Chondrocyte (in vitro differentiated cells): ENCODE data around the gene PXYLP1. TPM values are rescaled to one million over a fixed set of nuclear protein-coding genes. Genes with fewer than 3 reads are reported as not detected.

Experiments used
- DNase-seq: peaks from one replicate; pipeline ENCODE4 v3.0.0; 2021; ENCODE audit warnings: mixed read lengths, low spot score
- H3K27ac Mint-ChIP-seq: one replicate; pipeline ENCODE4 v1.8.0; 2021; ENCODE audit warnings: mild to moderate bottlenecking, moderate library complexity, mixed read lengths; ENCODE audit not compliant: unreplicated experiment
- H3K27me3 Mint-ChIP-seq: 2 replicates; pipeline ENCODE4 v1.8.0; 2021; ENCODE audit warnings: low read depth, mixed read lengths
- H3K36me3 Mint-ChIP-seq: 2 replicates; pipeline ENCODE4 v1.8.0; 2021; ENCODE audit warnings: low read depth, mixed read lengths
- H3K4me1 Mint-ChIP-seq: 2 replicates; pipeline ENCODE4 v1.8.0; 2021; ENCODE audit warnings: low read depth, mild to moderate bottlenecking, mixed read lengths
- H3K4me3 Mint-ChIP-seq: one replicate; pipeline ENCODE4 v1.8.0; 2021; ENCODE audit warnings: mild to moderate bottlenecking, moderate library complexity, mixed read lengths; ENCODE audit not compliant: unreplicated experiment
- H3K9me3 Mint-ChIP-seq: 2 replicates; pipeline ENCODE4 v1.8.0; 2021; ENCODE audit warnings: low read depth, mixed read lengths
- long read RNA-seq: library from polyadenylated mRNA; stranded (forward); transcript quantifications from one replicate; pipeline ENCODE4 v2.0.0, GENCODE V29; 2021
- total RNA-seq: library from RNA; stranded (reverse); gene quantifications from 3 replicates; pipeline ENCODE4 v1.2.1, GENCODE V29; 2021
- TF ChIP-seq, protein P1 (sequence below): fragments of 200-600 bp; sonication (generic); IDR thresholded peaks from 2 replicates; pipeline ENCODE4 v1.5.0; 2021; ENCODE audit warnings: antibody characterized with exemption, mild to moderate bottlenecking, moderate library complexity

The PXYLP1 gene, protein sequence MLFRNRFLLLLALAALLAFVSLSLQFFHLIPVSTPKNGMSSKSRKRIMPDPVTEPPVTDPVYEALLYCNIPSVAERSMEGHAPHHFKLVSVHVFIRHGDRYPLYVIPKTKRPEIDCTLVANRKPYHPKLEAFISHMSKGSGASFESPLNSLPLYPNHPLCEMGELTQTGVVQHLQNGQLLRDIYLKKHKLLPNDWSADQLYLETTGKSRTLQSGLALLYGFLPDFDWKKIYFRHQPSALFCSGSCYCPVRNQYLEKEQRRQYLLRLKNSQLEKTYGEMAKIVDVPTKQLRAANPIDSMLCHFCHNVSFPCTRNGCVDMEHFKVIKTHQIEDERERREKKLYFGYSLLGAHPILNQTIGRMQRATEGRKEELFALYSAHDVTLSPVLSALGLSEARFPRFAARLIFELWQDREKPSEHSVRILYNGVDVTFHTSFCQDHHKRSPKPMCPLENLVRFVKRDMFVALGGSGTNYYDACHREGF
- 36.0 to 71.6 TPM (median 40.2 TPM) in 3 replicates for total RNA-seq
- long read RNA-seq, transcript PXYLP1-201 (6 exons, 3,281 nt), result major isoform, 39 of 70 reads
- long read RNA-seq, partial matches to known transcripts, result 6 of 70 reads
- long read RNA-seq, other reads (novel, unspliced or antisense), result 21 of 70 reads

- TF ChIP-seq, protein P1, sequence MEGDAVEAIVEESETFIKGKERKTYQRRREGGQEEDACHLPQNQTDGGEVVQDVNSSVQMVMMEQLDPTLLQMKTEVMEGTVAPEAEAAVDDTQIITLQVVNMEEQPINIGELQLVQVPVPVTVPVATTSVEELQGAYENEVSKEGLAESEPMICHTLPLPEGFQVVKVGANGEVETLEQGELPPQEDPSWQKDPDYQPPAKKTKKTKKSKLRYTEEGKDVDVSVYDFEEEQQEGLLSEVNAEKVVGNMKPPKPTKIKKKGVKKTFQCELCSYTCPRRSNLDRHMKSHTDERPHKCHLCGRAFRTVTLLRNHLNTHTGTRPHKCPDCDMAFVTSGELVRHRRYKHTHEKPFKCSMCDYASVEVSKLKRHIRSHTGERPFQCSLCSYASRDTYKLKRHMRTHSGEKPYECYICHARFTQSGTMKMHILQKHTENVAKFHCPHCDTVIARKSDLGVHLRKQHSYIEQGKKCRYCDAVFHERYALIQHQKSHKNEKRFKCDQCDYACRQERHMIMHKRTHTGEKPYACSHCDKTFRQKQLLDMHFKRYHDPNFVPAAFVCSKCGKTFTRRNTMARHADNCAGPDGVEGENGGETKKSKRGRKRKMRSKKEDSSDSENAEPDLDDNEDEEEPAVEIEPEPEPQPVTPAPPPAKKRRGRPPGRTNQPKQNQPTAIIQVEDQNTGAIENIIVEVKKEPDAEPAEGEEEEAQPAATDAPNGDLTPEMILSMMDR, result peak; percentile 82
- Mint-ChIP-seq H3K27ac (peak within 1 kb of the TSS; percentile 75), H3K4me1 (peaks cover 37% of the 10 kb centered on the region), H3K9me3 (peaks cover 3% of the 10 kb centered on the region), H3K27me3 (no peaks in the 10 kb centered on the region), H3K4me3 (peak within 1 kb of the TSS; percentile 74), H3K36me3 (peaks cover 9% of the 10 kb centered on the region)
- peak; percentile 98 for DNase-seq
Measured at GRCh38 chr3:141231101-141231951, at the start of gene PXYLP1. PXYLP1 (plus strand) TSS chr3:141231825; CDS start chr3:141260176, 28,351 bp downstream.

DNA sequence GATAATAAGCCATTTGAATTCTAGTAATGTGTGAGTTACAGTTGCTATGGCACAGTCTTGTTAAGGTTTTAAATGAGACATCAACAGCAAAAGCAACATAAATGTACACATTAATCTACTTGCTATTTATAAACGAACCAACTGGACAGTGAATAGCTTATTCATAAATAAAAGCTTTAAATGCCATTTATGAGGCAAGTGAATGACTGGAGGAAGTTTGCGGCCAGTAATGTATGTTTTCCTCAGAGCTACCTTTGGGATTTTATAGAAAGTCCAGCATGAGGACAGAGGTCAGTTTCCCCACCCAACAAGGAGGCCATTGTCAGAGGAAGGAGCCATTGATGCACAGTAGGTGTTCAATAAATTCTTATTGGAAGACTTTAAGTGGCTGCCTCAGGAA is 48.0 kb upstream of the PXYLP1 start:
- peaks cover 5% of the 10 kb centered on the region for H3K36me3 Mint-ChIP-seq
- peaks cover 9% of the 10 kb centered on the region for H3K27me3 Mint-ChIP-seq
- DNase-seq, result no peak
- no peak overlapping the region for H3K4me3 Mint-ChIP-seq
- H3K27ac Mint-ChIP-seq, result no peak overlapping the region
- peaks cover 19% of the 10 kb centered on the region for H3K9me3 Mint-ChIP-seq
- no peaks in the 10 kb centered on the region for H3K4me1 Mint-ChIP-seq
- TF ChIP-seq, protein P1, result no peak

GRCh38 chr3:141184430-141184829 is 47.2 kb upstream of the PXYLP1 start:
- TF ChIP-seq, protein P1, result no peak
- DNase-seq, result no peak
- H3K27me3 Mint-ChIP-seq, result peaks cover 9% of the 10 kb centered on the region
- H3K9me3 Mint-ChIP-seq, result peaks cover 15% of the 10 kb centered on the region
- peaks cover 5% of the 10 kb centered on the region for H3K36me3 Mint-ChIP-seq
- H3K4me3 Mint-ChIP-seq, result no peak overlapping the region
- no peaks in the 10 kb centered on the region for H3K4me1 Mint-ChIP-seq
- no peak overlapping the region for H3K27ac Mint-ChIP-seq

DNA sequence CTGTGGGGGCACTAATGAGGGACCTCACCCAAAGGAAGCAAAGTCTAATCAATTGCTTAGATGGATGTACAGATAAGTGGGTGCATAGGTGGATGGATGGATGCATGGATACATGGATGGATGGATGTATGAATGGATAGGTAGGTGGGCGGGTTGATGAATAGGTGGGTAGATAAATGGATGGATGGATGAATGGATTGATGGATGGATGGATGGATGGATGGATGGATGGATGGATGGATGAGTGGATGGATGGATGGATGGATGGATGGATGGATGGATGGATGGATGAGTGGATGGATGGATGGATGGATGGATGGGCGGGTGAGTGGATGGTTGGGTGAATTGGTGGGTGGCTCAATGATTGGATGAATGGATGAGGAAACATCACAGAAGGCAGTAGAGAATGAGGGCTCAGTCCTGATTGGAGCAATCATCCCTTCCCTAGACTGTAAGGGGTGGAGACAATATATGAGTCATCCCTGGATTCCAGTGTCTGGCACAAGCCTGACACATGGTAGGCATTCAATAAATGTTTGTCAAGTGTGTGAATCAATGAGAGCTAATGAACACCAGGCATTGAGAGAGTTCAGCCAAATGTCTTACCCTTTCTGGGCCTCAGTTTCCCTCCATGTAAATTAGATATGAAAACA is 40.4 kb upstream of the PXYLP1 start:
- Mint-ChIP-seq H3K27ac (no peak overlapping the region), H3K27me3 (peaks cover 10% of the 10 kb centered on the region), H3K4me1 (peaks cover 7% of the 10 kb centered on the region), H3K36me3 (peaks cover 2% of the 10 kb centered on the region), H3K4me3 (no peak overlapping the region), H3K9me3 (peaks cover 6% of the 10 kb centered on the region)
- TF ChIP-seq, protein P1, result no peak
- no peak for DNase-seq
